ENCODE data around the gene FLACC1.
"Not testable (repeated sequence)": the region's sequence is repeated elsewhere in the genome, so short reads cannot be mapped to it uniquely, and the experiment has no call there.

The FLACC1 gene

DNA sequence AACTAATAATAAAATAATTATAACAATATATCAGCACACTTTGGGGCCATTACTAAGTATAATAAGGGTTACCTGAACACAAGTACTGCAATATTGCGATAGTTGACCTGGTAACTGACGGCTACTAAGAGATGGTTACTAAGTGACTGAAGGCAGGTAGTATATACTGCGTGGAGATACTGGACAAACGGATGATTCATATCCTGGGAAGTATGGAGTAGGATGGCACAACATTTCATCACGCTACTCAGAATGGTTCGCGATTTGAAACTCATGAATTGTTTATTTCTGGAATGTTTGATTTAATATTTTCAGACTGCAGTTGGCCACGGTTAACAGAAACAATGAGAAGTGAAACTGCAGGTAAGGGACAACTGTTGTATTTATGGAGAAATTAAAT, 39.5 kb upstream of the FLACC1 start:
- in situ Hi-C loops (cut with MboI; ENCODE audit: low sequenced_read_pairs, unreplicated experiment), result no loop called here
- DNase-seq (ENCODE audit: low spot score), result no peak
- TF ChIP-seq, protein P1, sequence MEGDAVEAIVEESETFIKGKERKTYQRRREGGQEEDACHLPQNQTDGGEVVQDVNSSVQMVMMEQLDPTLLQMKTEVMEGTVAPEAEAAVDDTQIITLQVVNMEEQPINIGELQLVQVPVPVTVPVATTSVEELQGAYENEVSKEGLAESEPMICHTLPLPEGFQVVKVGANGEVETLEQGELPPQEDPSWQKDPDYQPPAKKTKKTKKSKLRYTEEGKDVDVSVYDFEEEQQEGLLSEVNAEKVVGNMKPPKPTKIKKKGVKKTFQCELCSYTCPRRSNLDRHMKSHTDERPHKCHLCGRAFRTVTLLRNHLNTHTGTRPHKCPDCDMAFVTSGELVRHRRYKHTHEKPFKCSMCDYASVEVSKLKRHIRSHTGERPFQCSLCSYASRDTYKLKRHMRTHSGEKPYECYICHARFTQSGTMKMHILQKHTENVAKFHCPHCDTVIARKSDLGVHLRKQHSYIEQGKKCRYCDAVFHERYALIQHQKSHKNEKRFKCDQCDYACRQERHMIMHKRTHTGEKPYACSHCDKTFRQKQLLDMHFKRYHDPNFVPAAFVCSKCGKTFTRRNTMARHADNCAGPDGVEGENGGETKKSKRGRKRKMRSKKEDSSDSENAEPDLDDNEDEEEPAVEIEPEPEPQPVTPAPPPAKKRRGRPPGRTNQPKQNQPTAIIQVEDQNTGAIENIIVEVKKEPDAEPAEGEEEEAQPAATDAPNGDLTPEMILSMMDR (IDR thresholded peaks at IDR 0.05; ENCODE audit: borderline replicate concordance, control extremely low read depth, extremely low read depth, insufficient read depth, missing control alignments), result no peak

DNA sequence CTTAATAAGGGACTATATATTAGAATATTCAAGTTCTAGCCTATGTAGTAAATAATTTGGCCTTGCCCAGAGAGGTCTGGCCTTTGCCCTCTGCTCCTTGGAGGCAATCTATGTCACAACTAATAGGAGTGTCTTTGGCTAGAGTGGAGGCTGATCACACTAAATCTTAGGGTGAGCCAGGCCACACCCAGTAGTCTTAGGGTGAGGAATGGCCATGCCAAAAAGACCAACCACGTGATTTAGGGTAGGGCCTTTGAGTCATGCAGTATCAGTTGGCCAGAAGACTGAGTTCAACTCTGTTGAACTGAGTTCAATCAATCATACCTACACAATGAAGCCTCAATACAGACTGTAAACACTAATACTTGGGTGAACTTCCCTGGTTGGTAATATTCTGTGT, 26.0 kb upstream of the FLACC1 start:
- DNase-seq (ENCODE audit: low spot score), result no peak
- TF ChIP-seq, protein P1 (IDR thresholded peaks at IDR 0.05; ENCODE audit: borderline replicate concordance, control extremely low read depth, extremely low read depth, insufficient read depth, missing control alignments), result no peak
- in situ Hi-C loops (cut with MboI; ENCODE audit: low sequenced_read_pairs, unreplicated experiment), result no loop called here

DNA sequence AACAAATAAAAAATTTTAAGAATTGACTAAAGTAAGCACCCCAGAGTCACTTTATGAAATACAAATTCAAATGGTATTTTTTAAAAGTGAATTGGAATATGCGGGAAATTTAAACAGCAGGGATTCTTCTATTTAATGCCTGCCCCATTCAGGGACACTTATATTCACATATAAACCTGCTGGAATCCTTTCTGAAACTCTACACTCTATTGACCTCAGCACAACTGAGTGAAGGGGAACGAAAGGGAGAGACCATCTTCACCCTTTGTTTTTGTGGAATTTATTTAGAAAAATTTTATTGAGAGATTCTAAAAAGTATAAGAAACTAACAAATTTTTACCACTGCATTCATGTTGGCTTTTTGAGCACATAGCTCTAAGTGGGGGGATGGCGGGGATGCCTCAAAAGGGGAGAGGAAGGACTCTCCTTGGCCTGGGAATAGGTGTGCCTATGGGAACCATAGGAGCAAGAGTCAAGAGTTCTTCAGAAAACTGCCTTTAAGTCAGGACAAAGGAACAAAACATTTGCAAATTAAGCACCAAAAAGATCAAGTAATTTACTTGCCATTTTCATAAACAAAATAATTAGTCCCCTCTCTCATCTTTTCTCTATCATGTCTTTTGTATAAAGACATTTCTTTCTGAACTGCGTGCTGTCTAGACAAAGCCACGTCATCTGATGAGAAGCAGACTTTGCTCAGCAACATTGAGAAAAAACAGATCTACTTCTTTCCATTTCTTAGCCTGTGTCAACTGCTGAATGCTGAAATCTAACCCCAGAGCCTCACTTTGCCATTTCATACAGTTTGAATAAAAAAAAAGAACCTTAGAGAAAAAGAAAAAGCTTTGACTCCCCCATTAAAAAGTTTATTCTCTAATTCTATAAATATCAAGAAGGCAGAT, 21.6 kb upstream of the FLACC1 start:
- no peak for DNase-seq (ENCODE audit: low spot score)
- TF ChIP-seq, protein P1 (IDR thresholded peaks at IDR 0.05; ENCODE audit: borderline replicate concordance, control extremely low read depth, extremely low read depth, insufficient read depth, missing control alignments), result no peak
- in situ Hi-C loops (cut with MboI; ENCODE audit: low sequenced_read_pairs, unreplicated experiment), result no loop called here

DNA sequence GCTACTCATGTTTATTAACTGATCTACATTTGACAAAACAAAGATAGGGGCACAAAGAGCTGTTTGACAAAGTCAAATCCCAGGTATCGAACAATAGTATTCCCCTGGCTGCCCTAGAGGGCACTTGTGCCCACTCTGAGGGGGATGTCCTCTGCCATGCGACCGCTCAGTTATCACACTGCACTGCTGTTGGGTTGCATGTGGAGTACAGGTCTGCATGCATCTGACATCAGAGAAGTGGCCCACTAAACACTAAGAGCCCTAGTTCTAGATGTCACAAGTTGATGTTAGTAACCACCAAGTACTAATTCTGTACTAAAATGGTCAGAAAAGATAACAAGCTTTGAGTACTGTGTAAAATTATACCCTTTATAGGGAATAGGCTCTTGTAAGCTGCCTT, 20.1 kb upstream of the FLACC1 start:
- in situ Hi-C loops (cut with MboI; ENCODE audit: low sequenced_read_pairs, unreplicated experiment), result no loop called here
- no peak for DNase-seq (ENCODE audit: low spot score)
- TF ChIP-seq, protein P1 (IDR thresholded peaks at IDR 0.05; ENCODE audit: borderline replicate concordance, control extremely low read depth, extremely low read depth, insufficient read depth, missing control alignments), result no peak

DNA sequence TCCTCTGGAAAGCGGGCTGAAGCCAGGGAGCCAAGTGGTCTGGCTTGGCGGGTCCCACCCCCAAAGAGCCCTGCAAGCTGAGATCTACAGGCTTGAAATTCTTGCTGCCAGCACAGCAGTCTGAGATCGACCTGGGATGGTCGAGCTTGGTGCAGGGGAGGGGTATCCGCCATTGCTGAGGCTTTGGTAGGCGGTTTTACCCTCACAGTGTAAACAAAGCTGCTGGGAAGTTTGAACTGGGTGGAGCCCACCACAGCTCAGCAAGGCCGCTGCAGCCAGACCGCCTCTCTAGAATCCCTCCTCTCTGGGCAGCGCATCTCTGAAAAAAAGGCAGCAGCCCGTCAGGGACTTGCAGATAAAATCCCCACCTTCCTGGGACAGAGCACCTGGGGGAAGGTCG, 12.6 kb upstream of the FLACC1 start:
- TF ChIP-seq, protein P1 (IDR thresholded peaks at IDR 0.05; ENCODE audit: borderline replicate concordance, control extremely low read depth, extremely low read depth, insufficient read depth, missing control alignments), result no peak
- DNase-seq (ENCODE audit: low spot score), result no peak
- in situ Hi-C loops (cut with MboI; ENCODE audit: low sequenced_read_pairs, unreplicated experiment), result no loop called here

DNA sequence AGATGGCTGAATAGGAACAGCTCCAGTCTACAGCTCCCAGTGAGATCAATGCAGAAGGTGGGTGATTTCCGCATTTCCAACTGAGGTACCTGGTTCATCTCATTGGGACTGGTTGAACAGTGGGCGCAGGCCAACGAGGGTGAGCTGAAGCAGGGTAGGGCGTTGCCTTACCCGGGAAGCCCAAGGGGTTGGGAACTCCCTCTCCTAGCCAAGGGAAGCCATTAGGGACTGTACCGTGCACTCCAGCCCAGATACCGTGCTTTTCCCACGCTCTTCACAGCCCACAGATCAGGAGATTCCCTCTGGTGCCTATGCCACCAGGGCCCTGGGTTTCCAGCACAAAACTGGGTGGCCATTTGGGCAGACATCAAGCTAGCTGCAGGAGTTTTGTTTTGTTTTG, 12.2 kb upstream of the FLACC1 start:
- DNase-seq (ENCODE audit: low spot score); in situ Hi-C loops (cut with MboI; ENCODE audit: low sequenced_read_pairs, unreplicated experiment): not testable (repeated sequence)

DNA sequence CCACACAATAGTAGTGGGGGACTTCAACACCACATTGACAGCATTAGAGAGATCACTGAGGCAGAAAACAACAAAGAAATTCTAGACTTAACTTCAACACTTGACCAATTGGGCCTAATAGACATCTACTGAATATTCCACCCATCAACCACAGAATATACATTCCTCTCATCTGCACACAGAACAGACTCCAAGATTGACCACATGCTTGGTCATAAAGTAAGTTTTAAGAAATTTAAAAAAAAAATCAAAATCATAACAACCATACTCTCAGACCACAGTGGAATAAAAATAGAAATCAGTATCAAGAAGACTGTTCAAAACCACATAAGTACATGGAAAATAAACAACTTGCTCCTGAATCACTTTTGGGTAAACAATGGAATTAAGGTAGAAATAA, 9.0 kb upstream of the FLACC1 start:
- no peak for DNase-seq (ENCODE audit: low spot score)
- TF ChIP-seq, protein P1 (IDR thresholded peaks at IDR 0.05; ENCODE audit: borderline replicate concordance, control extremely low read depth, extremely low read depth, insufficient read depth, missing control alignments), result no peak
- in situ Hi-C loops (cut with MboI; ENCODE audit: low sequenced_read_pairs, unreplicated experiment), result no loop called here
